ENCODE measurements around the gene EPHB2.

DNA sequence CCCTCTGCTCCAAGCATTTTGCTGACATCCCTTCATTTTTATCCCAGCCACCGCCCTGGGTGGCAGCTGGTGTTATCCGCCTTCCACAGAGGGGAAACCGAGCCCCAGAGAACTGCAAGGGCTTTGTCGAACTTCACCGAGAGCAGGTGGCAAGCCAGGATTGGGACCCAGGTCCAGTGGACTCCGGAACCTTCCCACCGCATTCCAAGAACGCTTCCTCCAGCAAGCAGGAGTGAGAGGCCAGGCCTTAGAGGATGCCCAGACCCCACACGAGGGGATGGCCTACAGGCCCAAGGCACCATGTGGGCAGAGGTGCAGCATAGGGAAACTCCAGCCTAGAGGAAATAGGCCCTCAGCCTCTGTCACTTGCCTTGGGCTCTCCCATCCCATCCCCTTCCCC lies 90.7 kb downstream of the EPHB2 start:
- TF ChIP-seq, protein P1, sequence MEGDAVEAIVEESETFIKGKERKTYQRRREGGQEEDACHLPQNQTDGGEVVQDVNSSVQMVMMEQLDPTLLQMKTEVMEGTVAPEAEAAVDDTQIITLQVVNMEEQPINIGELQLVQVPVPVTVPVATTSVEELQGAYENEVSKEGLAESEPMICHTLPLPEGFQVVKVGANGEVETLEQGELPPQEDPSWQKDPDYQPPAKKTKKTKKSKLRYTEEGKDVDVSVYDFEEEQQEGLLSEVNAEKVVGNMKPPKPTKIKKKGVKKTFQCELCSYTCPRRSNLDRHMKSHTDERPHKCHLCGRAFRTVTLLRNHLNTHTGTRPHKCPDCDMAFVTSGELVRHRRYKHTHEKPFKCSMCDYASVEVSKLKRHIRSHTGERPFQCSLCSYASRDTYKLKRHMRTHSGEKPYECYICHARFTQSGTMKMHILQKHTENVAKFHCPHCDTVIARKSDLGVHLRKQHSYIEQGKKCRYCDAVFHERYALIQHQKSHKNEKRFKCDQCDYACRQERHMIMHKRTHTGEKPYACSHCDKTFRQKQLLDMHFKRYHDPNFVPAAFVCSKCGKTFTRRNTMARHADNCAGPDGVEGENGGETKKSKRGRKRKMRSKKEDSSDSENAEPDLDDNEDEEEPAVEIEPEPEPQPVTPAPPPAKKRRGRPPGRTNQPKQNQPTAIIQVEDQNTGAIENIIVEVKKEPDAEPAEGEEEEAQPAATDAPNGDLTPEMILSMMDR (IDR thresholded peaks at IDR 0.05): no peak
- TF ChIP-seq EZH2 (IDR thresholded peaks at IDR 0.05; ENCODE audit: borderline replicate concordance, insufficient read depth, low read depth, low read length, poor library complexity, severe bottlenecking): no peak

All from B cell (primary cell).